ENCODE data around the gene PCNP. TPM values are rescaled to one million over a fixed set of nuclear protein-coding genes. Genes with fewer than 3 reads are reported as not detected.
"Not testable (repeated sequence)": the region's sequence is repeated elsewhere in the genome, so short reads cannot be mapped to it uniquely, and the experiment has no call there.

Gene PCNP
- total RNA-seq, 4 donors from 2014 or later = 104 to 126 (median 117) TPM

DNA sequence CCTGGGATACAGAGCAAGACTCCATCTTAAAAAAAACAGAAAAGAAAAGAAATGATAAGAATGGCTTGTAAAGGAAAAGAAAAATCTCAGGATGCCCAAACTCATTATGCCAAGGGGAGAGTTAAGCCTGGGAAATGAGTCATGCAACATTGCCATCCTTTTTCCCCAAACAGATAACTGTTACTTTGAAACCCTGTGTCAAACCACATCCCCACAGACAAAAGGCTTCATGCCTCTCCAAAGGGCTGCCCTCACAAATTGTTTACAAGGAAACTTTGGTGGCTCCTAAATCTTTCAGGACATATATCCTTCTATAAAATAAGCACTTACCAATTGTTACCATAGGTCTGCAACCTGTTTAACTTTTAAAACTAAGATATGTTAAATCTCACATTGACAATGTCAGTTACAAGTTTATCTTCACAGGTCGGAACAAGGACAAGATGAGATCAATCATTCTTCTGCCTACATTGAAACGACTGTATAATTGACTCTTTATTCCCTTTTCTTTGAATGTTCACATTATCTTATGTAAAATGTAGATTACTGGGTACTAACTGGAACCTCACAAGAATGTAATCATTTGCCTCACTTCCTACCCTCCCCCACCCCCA, 42.4 kb upstream of the PCNP start:
- no peaks in the 10 kb centered on the region for H3K9me3 ChIP-seq
- no peaks in the 10 kb centered on the region for H3K4me1 ChIP-seq
- 24% methylated on average over 2 of the region's 2 CpGs for WGBS, 2 donors
- H3K27ac ChIP-seq = no peak overlapping the region
- no peaks in the 10 kb centered on the region for H3K27me3 ChIP-seq
- TF ChIP-seq EP300 (IDR thresholded peaks at IDR 0.05) (no peak), POLR2A (IDR thresholded peaks at IDR 0.05) (no peak)
- TF ChIP-seq, protein P1, sequence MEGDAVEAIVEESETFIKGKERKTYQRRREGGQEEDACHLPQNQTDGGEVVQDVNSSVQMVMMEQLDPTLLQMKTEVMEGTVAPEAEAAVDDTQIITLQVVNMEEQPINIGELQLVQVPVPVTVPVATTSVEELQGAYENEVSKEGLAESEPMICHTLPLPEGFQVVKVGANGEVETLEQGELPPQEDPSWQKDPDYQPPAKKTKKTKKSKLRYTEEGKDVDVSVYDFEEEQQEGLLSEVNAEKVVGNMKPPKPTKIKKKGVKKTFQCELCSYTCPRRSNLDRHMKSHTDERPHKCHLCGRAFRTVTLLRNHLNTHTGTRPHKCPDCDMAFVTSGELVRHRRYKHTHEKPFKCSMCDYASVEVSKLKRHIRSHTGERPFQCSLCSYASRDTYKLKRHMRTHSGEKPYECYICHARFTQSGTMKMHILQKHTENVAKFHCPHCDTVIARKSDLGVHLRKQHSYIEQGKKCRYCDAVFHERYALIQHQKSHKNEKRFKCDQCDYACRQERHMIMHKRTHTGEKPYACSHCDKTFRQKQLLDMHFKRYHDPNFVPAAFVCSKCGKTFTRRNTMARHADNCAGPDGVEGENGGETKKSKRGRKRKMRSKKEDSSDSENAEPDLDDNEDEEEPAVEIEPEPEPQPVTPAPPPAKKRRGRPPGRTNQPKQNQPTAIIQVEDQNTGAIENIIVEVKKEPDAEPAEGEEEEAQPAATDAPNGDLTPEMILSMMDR (IDR thresholded peaks at IDR 0.05) = no peak
- H3K36me3 ChIP-seq = no peaks in the 10 kb centered on the region
- no peak overlapping the region for H3K4me3 ChIP-seq
- no peak for DNase-seq (ENCODE audit: low spot score in 2 of 2)

DNA sequence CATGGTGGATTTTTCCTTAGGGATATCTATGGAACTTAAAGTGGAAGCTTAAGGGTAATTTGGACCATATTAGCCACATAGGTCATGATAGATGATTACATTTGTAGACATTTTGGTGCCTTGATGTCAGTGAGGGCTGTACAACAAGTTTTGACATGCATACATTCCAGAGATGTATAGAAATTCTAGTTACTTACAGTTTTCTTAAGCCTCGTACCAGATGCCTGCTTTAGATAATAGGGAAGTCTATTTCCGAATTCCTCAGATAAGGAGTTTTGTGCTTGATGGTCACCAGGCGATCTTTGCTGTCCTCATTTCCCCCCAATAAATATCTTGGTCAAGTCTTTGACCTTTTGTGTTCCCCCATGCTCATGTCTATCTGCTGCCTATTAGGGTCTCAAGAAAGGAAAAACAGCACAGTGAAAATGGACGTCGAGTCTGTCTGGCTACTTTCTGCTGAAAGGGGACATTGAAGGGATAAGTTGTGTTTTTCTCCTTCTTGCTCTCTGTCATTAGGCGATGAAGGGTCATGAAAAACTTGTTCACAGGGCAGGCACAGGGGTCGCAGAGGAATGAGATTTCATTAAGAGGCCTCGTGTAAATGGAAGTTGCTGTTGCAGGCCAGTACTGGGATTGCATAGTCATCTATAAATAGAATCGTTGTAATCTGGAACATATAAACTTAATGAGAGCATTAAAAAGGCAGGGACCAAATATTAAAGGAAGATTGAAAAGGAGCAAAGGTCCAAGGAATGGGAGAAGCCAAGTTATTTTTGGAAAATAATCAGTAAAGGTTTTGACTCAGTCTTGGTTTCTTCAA, 41.0 kb upstream of the PCNP start:
- Histone ChIP-seq H3K36me3 (no peaks in the 10 kb centered on the region), H3K9me3 (no peaks in the 10 kb centered on the region), H3K4me1 (no peaks in the 10 kb centered on the region), H3K27ac (no peak overlapping the region), H3K4me3 (no peak overlapping the region), H3K27me3 (no peaks in the 10 kb centered on the region)
- TF ChIP-seq POLR2A (IDR thresholded peaks at IDR 0.05) (no peak), EP300 (IDR thresholded peaks at IDR 0.05) (no peak)
- TF ChIP-seq, protein P1 (IDR thresholded peaks at IDR 0.05) = no peak
- no peak for DNase-seq (ENCODE audit: low spot score in 2 of 2)
- 42 to 43% methylated on average over 9 of the region's 9 CpGs for WGBS, 2 donors

DNA sequence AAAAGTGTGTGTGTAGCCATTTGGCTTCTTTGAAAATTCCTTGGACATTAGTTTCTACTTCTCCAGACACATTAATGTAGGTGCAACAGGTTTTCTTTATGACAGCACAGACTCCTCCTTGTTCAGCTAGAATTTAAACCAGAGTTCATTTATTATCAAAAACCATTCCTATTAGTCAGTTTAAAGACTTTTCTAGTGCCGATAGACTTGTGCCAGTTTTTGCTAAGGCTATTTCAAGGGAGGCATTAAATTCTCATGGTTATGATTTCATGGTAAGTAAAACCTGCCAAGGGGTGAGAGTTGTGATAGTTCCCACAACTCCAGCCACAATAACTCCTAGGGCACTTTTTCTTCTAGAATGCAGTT, 40.4 kb upstream of the PCNP start:
- no peaks in the 10 kb centered on the region for H3K27me3 ChIP-seq
- WGBS, 2 donors = 53 to 84% methylated on average over 1 of the region's 1 CpG
- H3K9me3 ChIP-seq = no peaks in the 10 kb centered on the region
- no peak overlapping the region for H3K4me3 ChIP-seq
- no peaks in the 10 kb centered on the region for H3K36me3 ChIP-seq
- H3K27ac ChIP-seq = no peak overlapping the region
- no peak for TF ChIP-seq POLR2A (IDR thresholded peaks at IDR 0.05)
- no peak for TF ChIP-seq EP300 (IDR thresholded peaks at IDR 0.05)
- TF ChIP-seq, protein P1 (IDR thresholded peaks at IDR 0.05) = no peak
- DNase-seq (ENCODE audit: low spot score in 2 of 2) = no peak
- H3K4me1 ChIP-seq = no peaks in the 10 kb centered on the region

DNA sequence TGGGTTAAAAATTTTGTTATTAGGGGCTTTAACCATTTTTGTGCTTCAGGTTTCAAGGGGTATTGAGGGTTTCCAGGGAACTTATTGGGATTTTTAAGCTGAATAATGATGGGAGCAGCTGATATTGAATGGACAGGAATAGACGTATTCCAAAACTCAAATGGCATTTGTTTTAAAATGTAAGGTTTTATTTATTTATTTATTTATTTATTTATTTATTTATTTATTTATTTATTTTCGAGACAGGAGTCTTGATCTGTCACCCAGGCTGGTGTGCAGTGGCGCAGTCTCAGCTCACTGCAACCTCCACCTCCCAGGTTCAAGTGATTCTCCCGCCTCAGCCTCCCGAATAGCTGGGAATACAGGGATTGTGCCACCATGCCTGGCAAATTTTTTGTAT, 38.8 kb upstream of the PCNP start:
- WGBS, 2 donors = 80 to 81% methylated on average over 5 of the region's 5 CpGs
- Histone ChIP-seq H3K4me1 (no peaks in the 10 kb centered on the region), H3K27me3 (no peaks in the 10 kb centered on the region), H3K4me3 (no peak overlapping the region), H3K36me3 (no peaks in the 10 kb centered on the region), H3K27ac (no peak overlapping the region), H3K9me3 (no peaks in the 10 kb centered on the region)
- TF ChIP-seq, protein P1 (IDR thresholded peaks at IDR 0.05) = no peak
- TF ChIP-seq POLR2A (IDR thresholded peaks at IDR 0.05) (no peak), EP300 (IDR thresholded peaks at IDR 0.05) (no peak)
- no peak for DNase-seq (ENCODE audit: low spot score in 2 of 2)

DNA sequence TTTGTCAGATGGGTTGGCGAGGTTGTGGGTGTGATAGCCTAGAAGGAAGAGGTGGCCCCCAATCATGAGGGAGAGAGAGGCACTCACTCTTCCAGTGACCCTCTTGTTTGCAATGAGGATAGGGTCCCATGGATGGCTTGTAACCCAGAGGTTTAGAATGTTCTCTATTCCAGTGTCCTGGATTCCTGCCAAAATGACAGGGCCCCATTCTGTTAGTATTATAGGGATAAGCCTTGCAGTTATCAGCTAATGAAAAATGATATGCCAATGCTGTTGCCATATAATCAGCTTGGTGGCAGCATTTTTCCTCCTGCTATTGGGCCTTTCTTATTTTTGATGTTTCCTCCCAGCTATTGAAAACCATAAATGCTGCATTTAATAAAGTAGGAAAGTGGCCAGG, 37.7 kb upstream of the PCNP start:
- H3K27me3 ChIP-seq = no peaks in the 10 kb centered on the region
- H3K4me3 ChIP-seq = no peak overlapping the region
- TF ChIP-seq POLR2A (IDR thresholded peaks at IDR 0.05) (no peak), EP300 (IDR thresholded peaks at IDR 0.05) (no peak)
- TF ChIP-seq, protein P1 (IDR thresholded peaks at IDR 0.05) = no peak
- no peaks in the 10 kb centered on the region for H3K9me3 ChIP-seq
- H3K36me3 ChIP-seq = no peaks in the 10 kb centered on the region
- WGBS, 2 donors = 86 to 88% methylated on average over 1 of the region's 1 CpG
- no peaks in the 10 kb centered on the region for H3K4me1 ChIP-seq
- DNase-seq (ENCODE audit: low spot score in 2 of 2) = no peak
- no peak overlapping the region for H3K27ac ChIP-seq

DNA sequence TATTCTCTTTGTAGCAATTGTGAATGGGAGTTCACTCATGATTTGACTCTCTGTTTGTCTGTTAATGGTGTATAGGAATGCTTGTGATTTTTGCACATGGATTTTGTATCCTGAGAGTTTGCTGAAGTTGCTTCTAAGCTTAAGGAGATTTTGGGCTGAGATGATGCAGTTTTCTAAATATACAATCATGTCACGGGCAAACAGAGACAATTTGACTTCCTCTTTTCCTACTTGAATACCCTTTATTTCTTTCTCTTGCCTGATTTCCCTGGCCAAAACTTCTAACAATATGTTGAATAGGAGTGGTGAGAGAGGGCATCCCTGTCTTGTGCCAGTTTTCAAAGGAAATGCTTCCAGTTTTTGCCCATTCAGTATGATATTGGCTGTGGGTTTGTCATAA, 37.0 kb upstream of the PCNP start:
- WGBS, 2 donors = 83% methylated on average over 1 of the region's 1 CpG
- H3K27me3 ChIP-seq; H3K4me3 ChIP-seq; H3K27ac ChIP-seq; H3K9me3 ChIP-seq; H3K4me1 ChIP-seq; H3K36me3 ChIP-seq; DNase-seq (ENCODE audit: low spot score in 2 of 2): not testable (repeated sequence)

Measured in tibial nerve (tissue), 4 donors.